ENCODE measurements around the gene CCDC28A. TPM values are rescaled to one million over a fixed set of nuclear protein-coding genes. Genes with fewer than 3 reads are reported as not detected.

CCDC28A gene
- total and polyA plus RNA-seq, 10 donors: 20.0 to 43.9 (median 33.8) TPM

GRCh38 chr6:138814179-138814834 is 40.7 kb downstream of the CCDC28A start:
- peaks cover 0 to 19% (median 4%) of the 10 kb centered on the region in 6 donors for H3K4me1 ChIP-seq
- H3K4me3 ChIP-seq: no peak overlapping the region
- no peaks in the 10 kb centered on the region for H3K36me3 ChIP-seq
- 55 to 70% (median 65%) methylated on average over 5 of the region's 5 CpGs for WGBS, 5 donors
- H3K27ac ChIP-seq: no peak overlapping the region
- no peaks in the 10 kb centered on the region for H3K27me3 ChIP-seq (replicated peaks in 1 of 7)
- no peak for DNase-seq
- intact Hi-C loops (cut with DNase I; ENCODE audit: low total_unique reads): no loop called here
- H3K9me3 ChIP-seq: no peaks in the 10 kb centered on the region
- TF ChIP-seq CTCF (IDR thresholded peaks at IDR 0.05 in 8 of 11, conservative IDR thresholded peaks at IDR 0.05 in 3 of 11) (no peak), POLR2AphosphoS5 (IDR thresholded peaks at IDR 0.05) (no peak), POLR2A (IDR thresholded peaks at IDR 0.05) (no peak)

GRCh38 chr6:138815221-138815620 is 41.7 kb downstream of the CCDC28A start:
- Histone ChIP-seq H3K36me3 (no peaks in the 10 kb centered on the region), H3K4me3 (no peak overlapping the region), H3K27me3 (replicated peaks in 1 of 7) (no peaks in the 10 kb centered on the region), H3K9me3 (no peaks in the 10 kb centered on the region), H3K27ac (no peak overlapping the region), H3K4me1 (peaks cover 0 to 21% (median 4%) of the 10 kb centered on the region in 6 donors)
- intact Hi-C loops (cut with DNase I; ENCODE audit: low total_unique reads): loop anchor here (5.0 kb wide), 2 partner anchors 172 to 547 kb away; partner anchors contain the start of gene REPS1
- WGBS, 5 donors: 86 to 92% (median 86%) methylated on average over 6 of the region's 6 CpGs
- TF ChIP-seq CTCF (IDR thresholded peaks at IDR 0.05 in 8 of 11, conservative IDR thresholded peaks at IDR 0.05 in 3 of 11) (no peak), POLR2A (IDR thresholded peaks at IDR 0.05) (no peak), POLR2AphosphoS5 (IDR thresholded peaks at IDR 0.05) (no peak)
- DNase-seq: no peak

GRCh38 chr6:138815797-138816528 is 42.4 kb downstream of the CCDC28A start:
- intact Hi-C loops (cut with DNase I; ENCODE audit: low total_unique reads): loop anchor here (5.0 kb wide), 2 partner anchors 171 to 546 kb away; partner anchors contain the start of gene REPS1
- Histone ChIP-seq H3K9me3 (no peaks in the 10 kb centered on the region), H3K4me3 (no peak overlapping the region), H3K4me1 (peaks cover 0 to 21% (median 4%) of the 10 kb centered on the region in 6 donors), H3K27ac (no peak overlapping the region), H3K27me3 (replicated peaks in 1 of 7) (no peaks in the 10 kb centered on the region), H3K36me3 (no peaks in the 10 kb centered on the region)
- TF ChIP-seq POLR2AphosphoS5 (IDR thresholded peaks at IDR 0.05) (no peak), CTCF (IDR thresholded peaks at IDR 0.05 in 8 of 11, conservative IDR thresholded peaks at IDR 0.05 in 3 of 11) (peak in 9 of 11 experiments; percentile 61 to 78 (median 68))
- no peak for DNase-seq
- WGBS, 5 donors: 41 to 49% (median 49%) methylated on average over 4 of the region's 4 CpGs

GRCh38 chr6:138817799-138818198 is 44.2 kb downstream of the CCDC28A start:
- H3K27ac ChIP-seq: no peak overlapping the region
- 43 to 67% (median 64%) methylated on average over 3 to 4 of the region's 4 CpGs for WGBS, 5 donors
- H3K36me3 ChIP-seq: no peaks in the 10 kb centered on the region
- H3K9me3 ChIP-seq: no peaks in the 10 kb centered on the region
- H3K4me3 ChIP-seq: no peak overlapping the region
- no peak for DNase-seq
- intact Hi-C loops (cut with DNase I; ENCODE audit: low total_unique reads): loop anchor here (5.0 kb wide), 2 partner anchors 170 to 545 kb away; partner anchors contain the start of gene REPS1
- H3K4me1 ChIP-seq: peaks cover 0 to 21% (median 4%) of the 10 kb centered on the region in 6 donors
- H3K27me3 ChIP-seq (replicated peaks in 1 of 7): no peaks in the 10 kb centered on the region
- TF ChIP-seq CTCF (IDR thresholded peaks at IDR 0.05 in 8 of 11, conservative IDR thresholded peaks at IDR 0.05 in 3 of 11): no peak
- TF ChIP-seq POLR2AphosphoS5 (IDR thresholded peaks at IDR 0.05): no peak
- no peak for TF ChIP-seq POLR2A (IDR thresholded peaks at IDR 0.05)

Measured in spleen (tissue), 11 donors.